H1 (cell line): Measurements from ENCODE around the gene PID1. TPM values are rescaled to one million over a fixed set of nuclear protein-coding genes. Genes with fewer than 3 reads are reported as not detected.

Experiments used
- CHD7 ChIP-seq: fragments of 300-600 bp; sonication (generic); IDR thresholded peaks from 2 replicates; pipeline ENCODE4 v1.7.1; 2012; ENCODE audit warnings: low read length, moderate library complexity, mild to moderate bottlenecking, inconsistent platforms; ENCODE audit not compliant: insufficient replicate concordance
- TEAD4 ChIP-seq: IDR thresholded peaks from 2 replicates; pipeline ENCODE4 v1.6.1; 2012; ENCODE audit warnings: low read depth, low read length, inconsistent platforms, mixed read lengths
- polyA plus RNA-seq, 7 experiments: library from polyadenylated mRNA; depleted of rRNA in 3 of 7; stranded (reverse) in 5 of 7; unstranded in 2 of 7; fragments of >200 nt in 5 of 7; fragments of 200-250 nt in 2 of 7; gene quantifications; 1 replicate in 5 of 7; 2 replicates in 1 of 7; 4 replicates in 1 of 7; pipeline versions ENCODE4 v1.2.1 to v1.2.3, GENCODE V29; 2011 to 2013; ENCODE audit warnings: missing spikeins in 2 of 7, mixed read lengths in 2 of 7
- total RNA-seq: library from RNA; stranded (reverse); fragmentation: NEBNext Ultra II Directional; extraction: Animal tissue kit (Norgen Biotek cat#: 25700); gene quantifications from 2 replicates; pipeline ENCODE4 v1.2.1, GENCODE V29; 2021

Gene PID1
- total and polyA plus RNA-seq, 2 of the 8 experiments (the other 6 are each of a cell fraction or from before 2014, with no cell fraction given), result 1.5 to 3.3 TPM

GRCh38 chr2:229261076-229261475 lies 10.0 kb downstream of the PID1 start (continued):
- TF ChIP-seq CHD7, result no peak
- no peak for TF ChIP-seq TEAD4
